GM12891 (cell line): ENCODE results near the gene ARHGEF7.
A peak's percentile ranks its signal among the peaks of the same experiment; 100 is the strongest.

Source experiments
- DNase-seq: peaks from one replicate; pipeline ENCODE4 v3.0.0; 2011; ENCODE audit warnings: low spot score; ENCODE audit not compliant: insufficient read length
- FAIRE-seq: peaks from 2 replicates; lab custom pipeline; 2011; peaks lifted over from hg19 to GRCh38; lab: Jason Lieb, UNC
- PAX5 ChIP-seq: IDR thresholded peaks from 2 replicates; pipeline ENCODE4 v1.6.1; 2011; ENCODE audit warnings: low read length, moderate library complexity, mild to moderate bottlenecking; ENCODE audit not compliant: insufficient read depth, severe bottlenecking
- POLR2A ChIP-seq: IDR thresholded peaks from 2 replicates; pipeline ENCODE4 v1.6.1; 2011; ENCODE audit warnings: low read depth, low read length, control low read depth
- POLR2AphosphoS5 ChIP-seq: IDR thresholded peaks from 2 replicates; pipeline ENCODE4 v1.6.1; 2011; ENCODE audit warnings: low read depth, low read length, control low read depth
- POU2F2 ChIP-seq: IDR thresholded peaks from 2 replicates; pipeline ENCODE4 v1.6.1; 2011; ENCODE audit warnings: low read depth, mild to moderate bottlenecking, control low read depth, low read length, moderate library complexity
- SPI1 ChIP-seq: IDR thresholded peaks from 2 replicates; pipeline ENCODE4 v1.6.1; 2011; ENCODE audit warnings: low read depth, low read length, control low read depth
- TAF1 ChIP-seq: IDR thresholded peaks from 2 replicates; pipeline ENCODE4 v1.6.1; 2011; ENCODE audit warnings: low read depth, low read length, control low read depth

ARHGEF7 gene

GRCh38 chr13:111210091-111210490, 95.0 kb downstream of the ARHGEF7 start:
- FAIRE-seq (no peak), DNase-seq (no peak)
- no peak for TF ChIP-seq PAX5
- TF ChIP-seq TAF1, result no peak
- no peak for TF ChIP-seq POLR2A
- no peak for TF ChIP-seq POU2F2
- TF ChIP-seq POLR2AphosphoS5, result no peak
- no peak for TF ChIP-seq SPI1

- FAIRE-seq (no peak), DNase-seq (no peak)
- no peak for TF ChIP-seq SPI1
- no peak for TF ChIP-seq TAF1
- TF ChIP-seq PAX5, result no peak
- no peak for TF ChIP-seq POLR2AphosphoS5
- TF ChIP-seq POU2F2, result no peak
- no peak for TF ChIP-seq POLR2A
Measured at GRCh38 chr13:111210544-111211469, 95.7 kb downstream of the ARHGEF7 start.

GRCh38 chr13:111211789-111212516, 96.8 kb downstream of the ARHGEF7 start:
- no peak for FAIRE-seq
- DNase-seq, result no peak
- TF ChIP-seq POLR2A (no peak), PAX5 (no peak), TAF1 (no peak), POLR2AphosphoS5 (no peak), SPI1 (no peak), POU2F2 (no peak)

GRCh38 chr13:111212517-111212873, 97.4 kb downstream of the ARHGEF7 start:
- TF ChIP-seq POLR2A (no peak), PAX5 (no peak), POU2F2 (no peak)
- FAIRE-seq (no peak), DNase-seq (no peak)

- FAIRE-seq (peak; percentile 87), DNase-seq (no peak)
- TF ChIP-seq PAX5, result no peak
- no peak for TF ChIP-seq TAF1
- no peak for TF ChIP-seq SPI1
- TF ChIP-seq POLR2AphosphoS5, result no peak
- TF ChIP-seq POLR2A, result no peak
- TF ChIP-seq POU2F2, result no peak
Measured at GRCh38 chr13:111213964-111214726, 99.0 kb downstream of the ARHGEF7 start.

GRCh38 chr13:111215081-111216047, 100.3 kb downstream of the ARHGEF7 start:
- DNase-seq (no peak), FAIRE-seq (peak; percentile 5)
- TF ChIP-seq SPI1 (no peak), TAF1 (no peak), POLR2AphosphoS5 (no peak), POLR2A (no peak), POU2F2 (no peak), PAX5 (no peak)

GRCh38 chr13:111216166-111216960, 101.3 kb downstream of the ARHGEF7 start:
- FAIRE-seq (peak; percentile 74), DNase-seq (peak; percentile 44)
- TF ChIP-seq POLR2A, result no peak
- 0 out of 2 replicates have a peak, but pooled peaks have one; percentile 26 for TF ChIP-seq POU2F2

- no peak for FAIRE-seq
- TF ChIP-seq POLR2A (no peak), POU2F2 (no peak), POLR2AphosphoS5 (no peak), PAX5 (no peak), SPI1 (no peak)
- no peak for DNase-seq
Measured at GRCh38 chr13:111217641-111218040, 102.5 kb downstream of the ARHGEF7 start.

GRCh38 chr13:111219280-111219679, 104.2 kb downstream of the ARHGEF7 start:
- TF ChIP-seq POLR2AphosphoS5 (no peak), SPI1 (no peak), POU2F2 (no peak), PAX5 (no peak), POLR2A (no peak), TAF1 (no peak)
- DNase-seq, result no peak
- no peak for FAIRE-seq
